ENCODE data around the gene ENPP1. TPM values are rescaled to one million over a fixed set of nuclear protein-coding genes. Genes with fewer than 3 reads are reported as not detected.

The ENPP1 gene
- total RNA-seq, 1 experiment from 2014 or later = 29.7 TPM

GRCh38 chr6:131763749-131764148 lies 44.1 kb upstream of the ENPP1 start (continued):
- TF ChIP-seq, protein P1, sequence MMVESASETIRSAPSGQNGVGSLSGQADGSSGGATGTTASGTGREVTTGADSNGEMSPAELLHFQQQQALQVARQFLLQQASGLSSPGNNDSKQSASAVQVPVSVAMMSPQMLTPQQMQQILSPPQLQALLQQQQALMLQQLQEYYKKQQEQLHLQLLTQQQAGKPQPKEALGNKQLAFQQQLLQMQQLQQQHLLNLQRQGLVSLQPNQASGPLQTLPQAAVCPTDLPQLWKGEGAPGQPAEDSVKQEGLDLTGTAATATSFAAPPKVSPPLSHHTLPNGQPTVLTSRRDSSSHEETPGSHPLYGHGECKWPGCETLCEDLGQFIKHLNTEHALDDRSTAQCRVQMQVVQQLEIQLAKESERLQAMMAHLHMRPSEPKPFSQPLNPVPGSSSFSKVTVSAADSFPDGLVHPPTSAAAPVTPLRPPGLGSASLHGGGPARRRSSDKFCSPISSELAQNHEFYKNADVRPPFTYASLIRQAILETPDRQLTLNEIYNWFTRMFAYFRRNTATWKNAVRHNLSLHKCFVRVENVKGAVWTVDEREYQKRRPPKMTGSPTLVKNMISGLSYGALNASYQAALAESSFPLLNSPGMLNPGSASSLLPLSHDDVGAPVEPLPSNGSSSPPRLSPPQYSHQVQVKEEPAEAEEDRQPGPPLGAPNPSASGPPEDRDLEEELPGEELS (CRISPR knock-in tag; IDR thresholded peaks at IDR 0.05) = no peak
- TF ChIP-seq NFATC4 (CRISPR knock-in tag; IDR thresholded peaks at IDR 0.05) = no peak
- no peak for TF ChIP-seq MXD4 (CRISPR knock-in tag; IDR thresholded peaks at IDR 0.05; ENCODE audit: borderline replicate concordance)
- TF ChIP-seq ZNF671 (CRISPR knock-in tag; IDR thresholded peaks at IDR 0.05) = no peak
- no peak for TF ChIP-seq NFE2L1 (CRISPR knock-in tag; IDR thresholded peaks at IDR 0.05)
- no peak for TF ChIP-seq HMGA2 (CRISPR knock-in tag; IDR thresholded peaks at IDR 0.05)
- no peak for TF ChIP-seq ELF4 (CRISPR knock-in tag; IDR thresholded peaks at IDR 0.05; ENCODE audit: low read depth)
- no peak for TF ChIP-seq ZNF423 (CRISPR knock-in tag; IDR thresholded peaks at IDR 0.05)
- TF ChIP-seq CREB1 (CRISPR knock-in tag; IDR thresholded peaks at IDR 0.05) = no peak

GRCh38 chr6:131764350-131764749 lies 43.5 kb upstream of the ENPP1 start:
- Mint-ChIP-seq H3K27ac (no peak overlapping the region), H3K36me3 (no peaks in the 10 kb centered on the region), H3K9me3 (no peaks in the 10 kb centered on the region), H3K27me3 (ENCODE audit: low read depth) (peaks cover 20% of the 10 kb centered on the region), H3K4me1 (no peaks in the 10 kb centered on the region), H3K4me3 (no peak overlapping the region)
- ChIA-PET POLR2A (no interaction called here), CTCF (no interaction called here)
- TF ChIP-seq SMAD4 (CRISPR knock-in tag; IDR thresholded peaks at IDR 0.05) (no peak), KAT7 (CRISPR knock-in tag; IDR thresholded peaks at IDR 0.05; ENCODE audit: borderline replicate concordance) (no peak), USF2 (CRISPR knock-in tag; IDR thresholded peaks at IDR 0.05) (no peak), NFE2L1 (CRISPR knock-in tag; IDR thresholded peaks at IDR 0.05) (no peak), ESRRA (CRISPR knock-in tag; IDR thresholded peaks at IDR 0.05; ENCODE audit: borderline replicate concordance) (no peak), FOXJ3 (CRISPR knock-in tag; IDR thresholded peaks at IDR 0.05; ENCODE audit: borderline replicate concordance) (no peak), ETV6 (CRISPR knock-in tag; IDR thresholded peaks at IDR 0.05) (no peak)
- TF ChIP-seq, protein P1 (CRISPR knock-in tag; IDR thresholded peaks at IDR 0.05) = no peak
- TF ChIP-seq, protein P2, sequence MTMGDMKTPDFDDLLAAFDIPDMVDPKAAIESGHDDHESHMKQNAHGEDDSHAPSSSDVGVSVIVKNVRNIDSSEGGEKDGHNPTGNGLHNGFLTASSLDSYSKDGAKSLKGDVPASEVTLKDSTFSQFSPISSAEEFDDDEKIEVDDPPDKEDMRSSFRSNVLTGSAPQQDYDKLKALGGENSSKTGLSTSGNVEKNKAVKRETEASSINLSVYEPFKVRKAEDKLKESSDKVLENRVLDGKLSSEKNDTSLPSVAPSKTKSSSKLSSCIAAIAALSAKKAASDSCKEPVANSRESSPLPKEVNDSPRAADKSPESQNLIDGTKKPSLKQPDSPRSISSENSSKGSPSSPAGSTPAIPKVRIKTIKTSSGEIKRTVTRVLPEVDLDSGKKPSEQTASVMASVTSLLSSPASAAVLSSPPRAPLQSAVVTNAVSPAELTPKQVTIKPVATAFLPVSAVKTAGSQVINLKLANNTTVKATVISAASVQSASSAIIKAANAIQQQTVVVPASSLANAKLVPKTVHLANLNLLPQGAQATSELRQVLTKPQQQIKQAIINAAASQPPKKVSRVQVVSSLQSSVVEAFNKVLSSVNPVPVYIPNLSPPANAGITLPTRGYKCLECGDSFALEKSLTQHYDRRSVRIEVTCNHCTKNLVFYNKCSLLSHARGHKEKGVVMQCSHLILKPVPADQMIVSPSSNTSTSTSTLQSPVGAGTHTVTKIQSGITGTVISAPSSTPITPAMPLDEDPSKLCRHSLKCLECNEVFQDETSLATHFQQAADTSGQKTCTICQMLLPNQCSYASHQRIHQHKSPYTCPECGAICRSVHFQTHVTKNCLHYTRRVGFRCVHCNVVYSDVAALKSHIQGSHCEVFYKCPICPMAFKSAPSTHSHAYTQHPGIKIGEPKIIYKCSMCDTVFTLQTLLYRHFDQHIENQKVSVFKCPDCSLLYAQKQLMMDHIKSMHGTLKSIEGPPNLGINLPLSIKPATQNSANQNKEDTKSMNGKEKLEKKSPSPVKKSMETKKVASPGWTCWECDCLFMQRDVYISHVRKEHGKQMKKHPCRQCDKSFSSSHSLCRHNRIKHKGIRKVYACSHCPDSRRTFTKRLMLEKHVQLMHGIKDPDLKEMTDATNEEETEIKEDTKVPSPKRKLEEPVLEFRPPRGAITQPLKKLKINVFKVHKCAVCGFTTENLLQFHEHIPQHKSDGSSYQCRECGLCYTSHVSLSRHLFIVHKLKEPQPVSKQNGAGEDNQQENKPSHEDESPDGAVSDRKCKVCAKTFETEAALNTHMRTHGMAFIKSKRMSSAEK (CRISPR knock-in tag; IDR thresholded peaks at IDR 0.05; ENCODE audit: borderline replicate concordance) = no peak
- DNase-seq (ENCODE audit: low spot score) (no peak), ATAC-seq (no peak)

Measured in WTC11 (cell line).